Activated T-cell treated with anti-CD3 and anti-CD28 coated beads for 1 hour (primary cell): ENCODE measurements around the gene ALLC.
"Not testable (repeated sequence)": the region's sequence is repeated elsewhere in the genome, so short reads cannot be mapped to it uniquely, and the experiment has no call there.

Experiments
- DNase-seq: peaks from one replicate; pipeline ENCODE4 v3.0.0-alpha.2; 2020; ENCODE audit warnings: low read depth

ALLC gene

DNA sequence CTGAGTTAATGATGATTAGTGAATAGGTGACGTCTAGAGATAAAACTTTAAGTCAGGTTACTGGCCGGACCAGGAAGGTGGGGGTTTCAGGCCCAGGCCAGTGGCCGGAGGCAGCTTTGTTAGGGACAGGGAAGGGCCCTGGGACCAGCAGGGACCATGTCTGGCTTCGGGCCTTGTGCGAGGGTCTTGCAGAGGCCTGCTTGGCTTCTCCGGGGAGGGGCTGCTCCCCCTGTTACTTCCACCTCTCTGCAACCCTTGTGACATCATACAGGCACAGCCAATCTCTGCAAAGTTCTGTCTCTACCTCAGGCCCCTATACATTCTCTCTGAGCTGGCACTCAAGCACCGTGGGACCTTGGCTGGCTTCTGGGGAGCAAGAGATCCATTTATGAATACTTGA, at the start of gene ALLC:
Gene ALLC (plus strand): TSS at position 320 of the 400 bp plus-strand sequence. CDS start 12,958 bp downstream, outside the sequence.
- DNase-seq = no peak

GRCh38 chr2:3608373-3609278, 49.4 kb upstream of the ALLC start:
- DNase-seq = no peak

- DNase-seq = not testable (repeated sequence)
Observed at GRCh38 chr2:3609279-3609673, 48.7 kb upstream of the ALLC start.

- DNase-seq = no peak
Observed at GRCh38 chr2:3610415-3610814, 47.6 kb upstream of the ALLC start.

- DNase-seq = no peak
Observed at GRCh38 chr2:3610881-3611505, 47.0 kb upstream of the ALLC start.

- DNase-seq = no peak
Observed at GRCh38 chr2:3611589-3611988, 46.4 kb upstream of the ALLC start.

GRCh38 chr2:3612639-3613523, 45.1 kb upstream of the ALLC start:
- DNase-seq = no peak

GRCh38 chr2:3613524-3613905, 44.5 kb upstream of the ALLC start:
- no peak for DNase-seq

- DNase-seq = not testable (repeated sequence)
Observed at GRCh38 chr2:3614743-3615142, 43.3 kb upstream of the ALLC start.

DNA sequence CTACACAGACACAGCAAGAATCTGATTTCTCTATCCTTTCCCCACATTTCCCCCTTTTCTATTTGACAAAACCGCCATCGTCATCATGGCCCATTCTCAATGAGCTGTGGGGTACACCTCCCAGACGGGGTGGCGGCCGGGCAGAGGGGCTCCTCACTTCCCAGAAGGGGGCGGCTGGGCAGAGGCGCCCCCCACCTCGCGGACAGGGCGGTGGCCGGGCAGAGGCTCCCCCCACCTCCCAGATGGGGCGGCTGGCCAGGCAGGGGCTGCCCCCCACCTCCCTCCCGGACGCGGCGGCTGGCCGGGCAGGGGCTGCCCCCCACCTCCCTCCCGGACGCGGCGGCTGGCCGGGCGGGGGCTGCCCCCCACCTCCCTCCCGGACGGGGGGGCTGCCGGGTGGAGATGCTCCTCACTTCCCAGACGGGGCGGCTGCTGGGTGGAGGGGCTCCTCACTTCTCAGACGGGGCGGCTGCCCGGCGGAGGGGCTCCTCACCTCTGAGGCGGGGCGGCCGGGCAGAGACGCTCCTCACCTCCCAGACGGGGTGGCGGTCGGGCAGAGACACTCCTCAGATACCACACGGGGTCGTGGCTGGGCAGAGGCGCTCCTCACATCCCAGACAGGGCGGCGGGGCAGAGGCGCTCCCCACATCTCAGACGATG, 42.3 kb upstream of the ALLC start:
- DNase-seq = not testable (repeated sequence)

GRCh38 chr2:3616435-3617197, 41.4 kb upstream of the ALLC start:
- not testable (repeated sequence) for DNase-seq

DNA sequence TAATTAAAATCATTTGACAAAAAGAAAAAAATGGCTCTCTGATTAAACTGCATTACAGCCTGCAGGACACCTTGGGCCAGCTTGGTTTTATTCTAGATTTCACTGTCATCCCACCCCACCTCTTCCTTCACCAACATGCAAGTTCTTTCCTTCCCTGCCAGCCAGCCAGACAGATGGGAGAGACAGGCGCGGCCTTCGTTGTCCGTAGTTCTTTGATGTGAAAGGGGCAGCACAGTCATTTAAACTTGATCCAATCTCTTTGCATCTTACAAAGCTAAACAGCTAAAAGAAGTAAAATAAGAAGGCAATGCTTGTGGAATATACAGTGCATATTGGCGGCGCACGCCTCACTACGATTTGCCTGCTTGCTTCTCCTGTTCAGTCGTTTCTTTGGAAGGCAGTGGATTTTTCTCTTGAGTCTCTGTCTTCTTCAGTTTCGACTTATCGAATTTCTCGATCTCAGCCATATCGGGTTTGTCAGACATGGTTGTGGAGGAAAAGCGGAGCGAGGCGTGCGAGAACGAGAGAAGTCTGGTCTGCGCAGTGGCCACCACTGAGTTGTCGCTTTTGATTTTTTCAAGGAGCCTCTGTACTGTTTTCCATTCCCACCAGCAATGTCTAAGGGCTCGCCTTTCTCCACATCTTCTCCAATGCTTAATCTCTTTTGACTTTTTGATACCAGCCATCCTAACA, 40.7 kb upstream of the ALLC start:
- no peak for DNase-seq

- no peak for DNase-seq
Observed at GRCh38 chr2:3618367-3618766, 39.6 kb upstream of the ALLC start.

DNA sequence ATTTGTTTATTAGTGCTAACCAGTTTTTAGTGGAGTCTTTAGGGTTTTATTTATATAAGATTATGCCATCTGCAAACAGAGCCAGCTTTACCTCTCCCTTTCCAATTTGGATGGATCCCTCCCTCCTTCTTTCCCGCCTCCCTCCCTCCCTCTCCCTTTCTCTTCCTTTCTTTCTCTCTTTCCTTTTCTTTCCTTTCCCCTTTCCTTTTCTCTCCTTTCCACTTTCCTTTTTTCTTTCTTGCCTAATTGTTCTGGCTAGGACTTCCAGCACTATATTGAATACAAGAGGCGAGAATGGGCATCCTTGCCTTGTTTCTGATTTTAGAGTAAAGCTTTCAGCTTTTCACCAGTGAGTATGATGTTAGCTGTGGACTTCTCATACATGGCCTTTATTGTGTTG, 39.0 kb upstream of the ALLC start:
- DNase-seq = no peak

GRCh38 chr2:3619661-3620060, 38.3 kb upstream of the ALLC start:
- not testable (repeated sequence) for DNase-seq

- DNase-seq = no peak
Observed at GRCh38 chr2:3620834-3621233, 37.2 kb upstream of the ALLC start.

DNA sequence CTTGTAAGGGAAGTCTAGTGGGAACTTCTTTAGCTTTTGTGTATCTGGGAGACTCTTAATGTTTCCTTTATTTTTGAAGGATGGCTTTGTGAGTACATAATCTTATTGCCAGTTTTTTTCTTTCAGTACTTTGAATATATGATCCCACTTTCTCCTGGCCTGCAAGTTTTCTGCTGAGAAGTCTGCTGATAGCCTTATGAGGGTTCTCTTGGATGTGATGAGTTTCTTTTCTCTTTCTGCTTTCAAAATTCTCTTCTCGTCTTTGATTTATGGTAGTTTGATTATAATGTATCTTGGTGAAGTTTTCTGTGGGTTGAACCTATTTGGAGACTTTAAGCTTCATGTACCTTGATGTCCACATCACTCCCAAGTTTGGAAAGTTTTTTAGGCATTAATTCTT, 35.0 kb upstream of the ALLC start:
- DNase-seq = no peak

- no peak for DNase-seq
Observed at GRCh38 chr2:3624059-3624794, 33.8 kb upstream of the ALLC start.

DNA sequence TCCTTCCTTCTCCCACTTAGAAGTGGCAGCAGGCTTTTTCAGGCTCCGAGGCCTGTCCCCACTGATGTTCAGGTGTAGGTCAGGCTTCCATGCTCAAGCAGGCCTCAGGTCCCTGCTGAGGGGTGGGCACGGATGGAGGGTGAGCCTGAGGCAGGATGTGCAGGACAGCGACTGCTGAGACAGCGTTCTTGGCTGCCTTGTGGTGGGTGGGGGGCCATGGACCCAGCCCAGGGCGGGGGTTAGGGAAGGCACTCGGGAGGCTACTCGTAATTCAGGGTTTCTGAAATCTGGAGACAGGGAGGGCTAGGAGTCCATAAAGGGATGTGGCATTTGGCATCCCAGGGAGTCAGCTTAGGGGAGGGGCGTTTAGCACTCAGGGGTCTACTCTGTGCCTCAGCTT, 32.8 kb upstream of the ALLC start:
- DNase-seq = no peak
